ENCODE results near the gene RAB44.
A peak's percentile ranks its signal among the peaks of the same experiment; 100 is the strongest.

The RAB44 gene

DNA sequence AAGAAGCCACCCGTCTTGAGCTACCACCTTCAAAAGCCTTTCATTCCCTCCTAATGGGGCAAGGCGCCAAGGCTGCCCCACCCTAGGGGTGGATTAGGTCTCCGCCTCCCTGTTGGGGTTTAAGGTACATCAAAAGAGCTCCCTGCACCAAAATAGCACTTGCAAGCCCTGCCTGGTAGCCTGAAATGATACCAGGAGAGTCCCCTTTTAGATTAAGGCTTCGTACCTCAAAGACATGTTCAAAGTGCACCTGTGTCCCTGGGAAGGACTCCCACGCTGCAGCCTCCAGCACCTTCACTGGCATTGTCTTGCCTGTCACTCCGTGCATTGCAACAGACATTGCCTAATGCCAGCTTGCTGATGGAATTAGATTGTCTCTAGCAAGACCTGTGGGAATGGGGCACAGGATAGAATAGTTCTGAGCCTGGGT, 34.8 kb upstream of the RAB44 start:
- Mint-ChIP-seq H3K4me1 (no peaks in the 10 kb centered on the region), H3K4me3 (no peak overlapping the region), H3K36me3 (no peaks in the 10 kb centered on the region), H3K27ac (no peak overlapping the region), H3K9me3 (no peaks in the 10 kb centered on the region)
- DNase-seq (ENCODE audit: low spot score in 2 of 2) (no peak), ATAC-seq (no peak)

DNA sequence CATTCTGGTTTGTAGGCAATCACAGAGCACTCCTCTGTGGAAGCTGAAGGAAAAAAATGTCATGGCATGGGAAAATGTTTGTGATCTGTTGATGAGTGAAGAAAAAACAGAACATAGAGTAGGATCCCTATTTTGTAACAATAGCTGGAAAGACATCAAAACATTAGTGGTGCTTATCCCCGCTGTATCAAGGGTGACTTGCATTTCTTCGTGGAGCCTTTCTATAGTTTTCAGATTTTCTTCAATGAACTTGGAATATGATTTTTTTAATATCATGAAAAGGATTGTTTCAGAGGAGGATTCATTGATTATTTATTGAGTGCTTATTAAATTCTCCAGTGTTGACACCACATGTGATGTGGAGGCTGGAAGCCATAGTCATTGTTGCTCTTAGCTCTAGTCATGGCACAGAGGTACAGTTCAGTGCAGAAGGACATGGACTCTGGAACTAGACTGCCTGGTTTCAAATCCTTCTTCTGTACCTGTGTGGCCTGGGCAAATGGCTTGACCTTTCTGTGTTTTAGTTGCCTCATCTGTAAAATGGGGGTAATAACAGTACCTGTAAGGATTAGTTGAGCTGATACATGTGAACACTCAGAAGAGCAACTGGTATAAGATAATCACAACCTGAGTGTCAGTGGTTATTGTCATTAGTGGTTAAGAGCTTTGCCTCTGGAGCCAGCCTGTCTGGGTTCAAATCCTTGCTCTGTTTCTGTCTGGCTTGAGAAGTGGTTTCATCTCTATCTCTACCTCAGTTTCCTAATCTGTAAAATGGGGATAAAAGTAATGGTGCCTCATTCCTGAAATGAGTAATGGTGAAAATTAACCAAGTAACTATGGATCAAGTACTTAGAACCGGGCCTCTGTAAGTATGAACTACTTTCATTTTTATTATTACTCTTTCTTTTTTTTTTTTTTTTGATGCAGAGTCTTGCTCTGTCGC, 33.9 kb upstream of the RAB44 start:
- H3K36me3 Mint-ChIP-seq: no peaks in the 10 kb centered on the region
- H3K27ac Mint-ChIP-seq: no peak overlapping the region
- H3K4me1 Mint-ChIP-seq: no peaks in the 10 kb centered on the region
- peak; percentile 46 for ATAC-seq
- H3K4me3 Mint-ChIP-seq: no peak overlapping the region
- no peak for DNase-seq (ENCODE audit: low spot score in 2 of 2)
- no peaks in the 10 kb centered on the region for H3K9me3 Mint-ChIP-seq

DNA sequence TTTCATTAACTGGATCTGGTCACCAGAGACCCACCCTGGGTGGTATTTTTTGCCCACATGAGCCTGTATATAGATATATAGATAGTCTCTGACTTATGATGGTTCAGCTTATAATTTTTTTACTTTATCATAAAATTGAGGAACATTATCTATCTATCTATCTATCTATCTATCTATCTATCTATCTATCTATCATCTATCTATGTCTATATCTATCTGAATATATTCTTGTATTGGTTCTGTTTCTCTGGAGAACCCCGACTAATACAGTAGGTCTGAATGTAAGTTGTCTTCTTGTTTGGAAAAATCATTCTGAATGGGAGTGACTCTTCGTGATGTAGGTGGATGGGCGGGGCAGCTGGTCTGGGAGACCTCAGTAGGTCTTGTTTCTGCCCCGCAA, 32.4 kb upstream of the RAB44 start:
- Mint-ChIP-seq H3K36me3 (no peaks in the 10 kb centered on the region), H3K27ac (no peak overlapping the region), H3K4me3 (no peak overlapping the region), H3K9me3 (no peaks in the 10 kb centered on the region), H3K4me1 (no peaks in the 10 kb centered on the region)
- no peak for ATAC-seq
- DNase-seq (ENCODE audit: low spot score in 2 of 2): no peak

DNA sequence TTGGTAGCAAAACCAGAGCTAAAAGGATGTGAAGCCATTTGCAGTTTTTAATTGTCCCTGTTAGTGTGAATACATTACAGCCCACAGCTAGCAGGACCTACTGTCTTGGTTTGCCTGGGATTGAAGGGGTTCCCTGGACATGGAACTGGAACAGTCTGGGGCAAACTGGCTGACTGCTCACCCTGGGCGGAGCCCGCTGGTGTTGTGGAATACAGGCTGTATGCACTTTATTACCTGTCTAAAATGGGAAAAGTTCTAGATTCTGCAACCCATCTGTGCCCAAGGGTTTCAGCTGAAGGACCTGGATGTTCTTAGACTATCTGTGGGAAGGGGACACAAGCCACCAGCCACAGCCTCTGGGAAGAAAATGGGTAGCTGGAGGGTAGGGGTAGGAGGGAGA, 31.3 kb upstream of the RAB44 start:
- H3K27ac Mint-ChIP-seq: no peak overlapping the region
- H3K9me3 Mint-ChIP-seq: no peaks in the 10 kb centered on the region
- ATAC-seq (no peak), DNase-seq (ENCODE audit: low spot score in 2 of 2) (no peak)
- no peaks in the 10 kb centered on the region for H3K36me3 Mint-ChIP-seq
- no peaks in the 10 kb centered on the region for H3K4me1 Mint-ChIP-seq
- no peak overlapping the region for H3K4me3 Mint-ChIP-seq

DNA sequence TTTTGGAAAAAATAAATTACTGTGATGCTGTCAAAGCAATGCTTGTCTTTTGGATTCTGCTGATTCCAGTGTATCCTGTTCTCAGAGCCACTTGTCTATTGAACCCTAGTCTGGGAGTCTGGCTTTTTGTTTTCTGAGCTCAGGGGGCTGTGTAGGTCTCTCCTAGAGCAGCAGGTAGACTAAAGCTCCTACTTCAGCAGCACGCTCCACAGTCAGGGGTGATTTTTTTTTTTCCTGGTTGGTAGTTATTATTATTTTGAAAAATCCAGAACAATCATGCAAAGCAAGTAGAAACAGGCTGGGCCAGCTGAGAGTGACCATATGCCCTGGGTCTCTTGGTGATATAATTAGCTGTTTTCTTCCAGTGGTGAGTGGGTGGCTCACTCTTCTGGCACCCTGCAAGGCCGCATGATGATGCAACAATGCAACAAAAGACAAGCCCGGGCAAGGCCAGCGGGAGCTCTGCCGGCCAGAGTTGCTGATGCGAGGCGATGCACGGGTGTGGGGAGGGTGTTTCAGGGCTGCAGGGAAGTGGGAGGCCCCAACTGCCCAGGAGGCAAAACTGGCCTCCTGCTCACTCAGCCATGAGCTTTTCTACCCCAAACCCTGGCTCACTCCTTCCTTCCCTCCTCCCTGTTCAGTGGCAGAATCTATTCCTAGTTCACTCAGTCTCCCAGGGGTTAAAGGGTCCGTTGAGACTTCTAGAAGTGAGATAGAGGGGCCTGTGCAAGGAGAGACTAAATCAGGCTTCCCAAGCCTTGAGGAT, 30.6 kb upstream of the RAB44 start:
- ATAC-seq (no peak), DNase-seq (ENCODE audit: low spot score in 2 of 2) (no peak)
- H3K36me3 Mint-ChIP-seq: no peaks in the 10 kb centered on the region
- H3K4me3 Mint-ChIP-seq: no peak overlapping the region
- no peak overlapping the region for H3K27ac Mint-ChIP-seq
- H3K4me1 Mint-ChIP-seq: no peaks in the 10 kb centered on the region
- H3K9me3 Mint-ChIP-seq: no peaks in the 10 kb centered on the region

DNA sequence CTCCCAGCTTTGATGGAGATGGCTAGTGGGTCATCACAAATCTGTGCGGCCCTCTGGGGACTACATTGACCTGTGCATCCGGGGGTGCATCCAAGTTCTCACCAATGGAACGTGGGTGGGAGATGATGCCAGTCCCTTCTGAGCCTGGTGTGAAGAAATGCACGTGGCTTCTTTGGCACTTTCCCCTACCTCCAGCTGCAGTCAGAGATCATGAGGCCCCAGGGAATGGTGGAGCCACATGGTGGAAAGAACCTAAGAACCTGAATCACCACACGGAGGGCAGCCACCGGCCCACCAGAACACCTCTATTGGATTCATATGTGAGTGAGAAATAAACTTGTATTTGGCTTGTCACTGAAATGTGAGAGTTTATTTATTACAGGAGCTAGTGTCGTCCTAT, 29.0 kb upstream of the RAB44 start:
- DNase-seq (ENCODE audit: low spot score in 2 of 2): no peak
- Mint-ChIP-seq H3K36me3 (no peaks in the 10 kb centered on the region), H3K27ac (no peak overlapping the region), H3K4me3 (no peak overlapping the region), H3K4me1 (no peaks in the 10 kb centered on the region), H3K9me3 (no peaks in the 10 kb centered on the region)
- no peak for ATAC-seq

DNA sequence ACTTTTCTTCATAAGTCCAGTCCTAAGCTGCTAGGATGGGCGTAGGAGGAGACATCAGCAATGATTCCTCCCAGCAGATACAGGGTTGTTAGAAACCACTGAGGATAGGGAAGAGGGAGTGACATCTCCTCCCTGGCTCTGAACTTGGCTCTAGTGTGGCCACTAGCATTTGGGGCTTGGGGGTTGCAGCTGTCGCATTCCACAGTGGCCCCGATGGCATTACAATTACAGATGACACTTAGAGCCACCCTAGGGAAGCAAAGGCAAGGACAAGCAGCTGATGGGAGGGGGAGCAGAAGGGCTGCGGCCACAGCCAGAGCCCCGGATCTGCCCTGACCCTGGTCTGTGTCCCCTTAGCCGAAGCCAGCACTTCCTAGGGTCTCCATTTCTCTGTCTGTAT, 28.6 kb upstream of the RAB44 start:
- no peaks in the 10 kb centered on the region for H3K9me3 Mint-ChIP-seq
- H3K27ac Mint-ChIP-seq: no peak overlapping the region
- no peaks in the 10 kb centered on the region for H3K4me1 Mint-ChIP-seq
- H3K36me3 Mint-ChIP-seq: no peaks in the 10 kb centered on the region
- ATAC-seq: no peak
- no peak for DNase-seq (ENCODE audit: low spot score in 2 of 2)
- H3K4me3 Mint-ChIP-seq: no peak overlapping the region

DNA sequence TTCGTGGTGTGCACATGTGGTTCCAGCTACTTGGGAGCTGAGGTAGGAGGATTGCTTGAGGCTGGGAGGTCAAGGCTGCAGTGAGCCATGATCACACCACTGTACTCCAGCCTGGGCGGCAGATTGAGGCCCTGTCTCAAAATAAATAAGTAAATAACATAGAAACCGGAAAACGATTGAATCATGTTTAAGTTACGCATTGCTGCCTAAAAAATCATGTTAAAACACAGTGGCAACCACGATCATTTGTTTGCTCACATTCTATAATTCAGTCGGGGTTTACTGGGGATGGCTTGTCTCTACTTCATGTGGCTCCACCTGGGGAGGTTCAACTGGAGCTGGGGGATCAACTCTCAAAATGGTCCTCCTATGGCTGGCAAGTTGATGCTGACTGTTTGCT, 27.4 kb upstream of the RAB44 start:
- Mint-ChIP-seq H3K9me3 (no peaks in the 10 kb centered on the region), H3K4me1 (no peaks in the 10 kb centered on the region), H3K27ac (no peak overlapping the region), H3K4me3 (no peak overlapping the region), H3K36me3 (no peaks in the 10 kb centered on the region)
- ATAC-seq: no peak
- no peak for DNase-seq (ENCODE audit: low spot score in 2 of 2)

DNA sequence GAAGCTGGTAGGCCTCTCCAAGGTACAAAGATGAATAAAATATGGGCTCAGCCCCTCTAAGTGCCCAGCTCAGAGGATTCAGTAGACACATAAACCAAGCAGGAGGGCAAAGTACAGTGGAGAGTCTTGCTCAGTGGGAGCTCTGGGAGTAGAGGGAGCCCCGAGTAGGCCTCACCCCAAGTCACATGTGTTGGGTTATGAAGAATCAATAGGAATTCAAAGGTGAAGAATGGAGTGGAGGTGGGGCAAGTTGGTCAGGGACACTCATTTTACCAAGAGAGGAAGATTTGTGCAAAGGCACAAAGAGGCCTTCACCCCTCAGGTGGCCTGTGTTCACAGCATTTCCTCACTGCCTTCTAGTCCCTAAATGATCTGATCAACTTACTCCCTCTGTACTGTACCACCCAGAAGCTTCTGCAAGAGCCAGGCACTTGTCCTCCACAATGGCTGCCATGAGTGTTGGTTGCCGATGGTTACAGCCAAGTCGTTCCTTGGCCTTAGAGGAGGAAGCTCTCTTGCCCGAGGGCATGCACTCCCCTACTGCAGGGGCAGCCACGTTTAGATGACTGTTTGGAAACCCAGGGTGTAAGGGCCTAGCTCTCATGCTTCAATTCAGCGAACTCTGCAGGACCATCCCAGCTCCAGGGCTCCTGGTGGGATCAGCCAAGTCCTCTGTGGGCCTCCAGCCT, 25.8 kb upstream of the RAB44 start:
- DNase-seq (ENCODE audit: low spot score in 2 of 2) (no peak), ATAC-seq (no peak)
- Mint-ChIP-seq H3K4me1 (peaks cover 12% of the 10 kb centered on the region), H3K4me3 (no peak overlapping the region), H3K9me3 (no peaks in the 10 kb centered on the region), H3K27ac (peak overlapping the region; percentile 17), H3K36me3 (no peaks in the 10 kb centered on the region)

DNA sequence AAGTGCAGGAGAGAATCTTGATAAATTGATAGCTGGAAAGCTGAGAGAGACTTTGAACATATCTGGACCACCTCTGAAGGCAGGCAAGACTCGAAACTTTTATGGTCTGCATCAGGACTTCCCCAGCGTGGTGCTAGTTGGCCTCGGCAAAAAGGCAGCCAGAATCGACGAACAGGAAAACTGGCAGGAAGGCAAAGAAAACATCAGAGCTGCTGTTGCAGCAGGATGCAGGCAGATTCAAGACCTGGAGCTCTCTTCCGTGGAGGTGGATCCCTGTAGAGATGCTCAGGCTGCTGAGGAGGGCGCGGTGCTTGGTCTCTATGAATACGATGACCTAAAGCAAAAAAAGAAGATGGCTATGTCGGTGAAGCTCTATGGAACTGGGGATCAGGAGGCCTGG, 23.7 kb upstream of the RAB44 start:
- Mint-ChIP-seq H3K4me1 (peaks cover 32% of the 10 kb centered on the region), H3K27ac (no peak overlapping the region), H3K4me3 (no peak overlapping the region), H3K36me3 (peaks cover 20% of the 10 kb centered on the region), H3K9me3 (no peaks in the 10 kb centered on the region)
- ATAC-seq (no peak), DNase-seq (ENCODE audit: low spot score in 2 of 2) (no peak)

DNA sequence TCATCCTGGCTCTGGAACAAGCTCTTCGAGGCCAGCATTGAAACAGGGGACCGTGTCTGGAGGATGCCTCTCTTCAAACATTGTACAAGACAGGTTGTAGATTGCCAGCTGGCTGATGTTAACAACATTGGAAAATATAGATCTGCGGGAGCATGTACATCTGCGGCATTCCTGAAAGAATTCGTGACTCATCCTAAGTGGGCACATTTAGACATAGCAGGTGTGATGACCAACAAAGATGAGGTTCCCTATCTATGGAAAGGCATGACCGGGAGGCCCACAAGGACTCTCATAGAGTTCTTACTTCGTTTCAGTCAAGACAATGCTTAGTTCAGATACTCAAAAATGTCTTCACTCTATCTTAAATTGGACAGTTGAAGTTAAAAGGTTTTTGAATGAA, 22.7 kb upstream of the RAB44 start:
- peaks cover 28% of the 10 kb centered on the region for H3K36me3 Mint-ChIP-seq
- DNase-seq (ENCODE audit: low spot score in 2 of 2): no peak
- no peak overlapping the region for H3K27ac Mint-ChIP-seq
- peaks cover 33% of the 10 kb centered on the region for H3K4me1 Mint-ChIP-seq
- ATAC-seq: no peak
- H3K9me3 Mint-ChIP-seq: no peaks in the 10 kb centered on the region
- no peak overlapping the region for H3K4me3 Mint-ChIP-seq

DNA sequence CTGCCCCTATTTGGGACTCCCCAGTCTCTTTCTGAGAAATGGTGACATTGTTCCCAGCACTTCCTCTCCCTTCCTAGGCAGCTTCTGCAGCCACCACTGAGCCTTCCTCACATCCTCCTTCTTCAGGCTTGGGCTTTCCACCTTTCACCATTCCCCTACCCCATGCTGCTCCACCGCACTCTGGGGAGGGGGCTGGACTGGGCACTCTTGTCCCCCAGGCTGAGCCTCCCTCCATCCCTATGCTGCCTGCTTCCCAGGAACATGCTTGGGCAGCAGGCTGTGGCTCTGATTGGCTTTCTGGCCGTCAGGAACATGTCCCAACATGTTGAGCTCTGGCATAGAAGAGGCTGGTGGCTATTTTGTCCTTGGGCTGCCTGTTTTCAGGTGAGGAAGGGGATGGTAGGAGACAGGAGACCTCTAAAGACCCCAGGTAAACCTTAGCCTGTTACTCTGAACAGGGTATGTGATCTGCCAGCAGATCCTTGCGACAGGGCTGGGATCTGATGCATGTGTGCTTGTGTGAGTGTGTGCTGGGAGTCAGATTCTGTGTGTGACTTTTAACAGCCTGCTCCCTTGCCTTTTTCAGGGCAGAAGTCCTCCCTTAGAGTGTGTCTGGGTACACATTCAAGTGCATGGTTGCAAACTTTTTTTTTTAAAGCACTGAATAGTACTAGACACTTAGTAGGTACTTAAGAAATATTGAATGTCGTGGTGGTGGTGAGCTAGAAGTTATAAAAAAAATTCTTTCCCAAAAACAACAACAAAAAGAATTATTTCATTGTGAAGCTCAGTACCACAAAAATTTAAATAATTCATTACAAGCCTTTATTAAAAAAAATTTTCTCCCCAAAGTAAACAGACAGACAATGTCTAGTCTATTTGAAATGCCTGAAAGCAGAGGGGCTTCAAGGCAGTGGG, 21.2 kb upstream of the RAB44 start:
- Mint-ChIP-seq H3K4me3 (peak overlapping the region; percentile 97), H3K27ac (peak overlapping the region; percentile 88), H3K9me3 (no peaks in the 10 kb centered on the region), H3K4me1 (peaks cover 48% of the 10 kb centered on the region), H3K36me3 (peaks cover 42% of the 10 kb centered on the region)
- no peak for ATAC-seq
- DNase-seq (ENCODE audit: low spot score in 2 of 2): no peak

DNA sequence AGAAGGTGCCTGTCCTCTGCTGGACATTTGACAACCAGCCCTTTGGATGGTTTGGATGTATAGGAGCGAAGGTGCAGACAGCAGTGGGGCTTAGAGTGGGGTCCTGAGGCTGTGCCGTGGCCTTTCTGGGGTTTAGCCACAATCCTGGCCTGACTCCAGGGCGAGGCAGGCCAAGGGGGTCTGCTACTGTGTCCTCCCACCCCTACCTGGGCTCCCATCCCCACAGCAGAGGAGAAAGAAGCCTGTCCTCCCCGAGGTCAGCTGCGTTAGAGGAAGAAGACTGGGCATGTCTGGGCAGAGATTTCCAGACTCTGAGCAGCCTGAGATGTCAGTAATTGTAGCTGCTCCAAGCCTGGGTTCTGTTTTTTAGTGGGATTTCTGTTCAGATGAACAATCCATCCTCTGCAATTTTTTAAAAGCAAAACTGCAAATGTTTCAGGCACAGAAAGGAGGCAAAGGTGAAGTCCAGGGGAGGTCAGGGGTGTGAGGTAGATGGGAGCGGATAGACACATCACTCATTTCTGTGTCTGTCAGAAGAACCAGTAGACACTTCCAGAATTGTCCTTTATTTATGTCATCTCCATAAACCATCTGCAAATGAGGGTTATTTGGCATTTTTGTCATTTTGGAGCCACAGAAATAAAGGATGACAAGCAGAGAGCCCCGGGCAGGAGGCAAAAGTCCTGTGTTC, 20.4 kb upstream of the RAB44 start:
- Mint-ChIP-seq H3K4me1 (peaks cover 51% of the 10 kb centered on the region), H3K9me3 (no peaks in the 10 kb centered on the region), H3K4me3 (peak overlapping the region; percentile 97), H3K27ac (peak overlapping the region; percentile 88), H3K36me3 (peaks cover 51% of the 10 kb centered on the region)
- DNase-seq (ENCODE audit: low spot score in 2 of 2) (no peak), ATAC-seq (no peak)

DNA sequence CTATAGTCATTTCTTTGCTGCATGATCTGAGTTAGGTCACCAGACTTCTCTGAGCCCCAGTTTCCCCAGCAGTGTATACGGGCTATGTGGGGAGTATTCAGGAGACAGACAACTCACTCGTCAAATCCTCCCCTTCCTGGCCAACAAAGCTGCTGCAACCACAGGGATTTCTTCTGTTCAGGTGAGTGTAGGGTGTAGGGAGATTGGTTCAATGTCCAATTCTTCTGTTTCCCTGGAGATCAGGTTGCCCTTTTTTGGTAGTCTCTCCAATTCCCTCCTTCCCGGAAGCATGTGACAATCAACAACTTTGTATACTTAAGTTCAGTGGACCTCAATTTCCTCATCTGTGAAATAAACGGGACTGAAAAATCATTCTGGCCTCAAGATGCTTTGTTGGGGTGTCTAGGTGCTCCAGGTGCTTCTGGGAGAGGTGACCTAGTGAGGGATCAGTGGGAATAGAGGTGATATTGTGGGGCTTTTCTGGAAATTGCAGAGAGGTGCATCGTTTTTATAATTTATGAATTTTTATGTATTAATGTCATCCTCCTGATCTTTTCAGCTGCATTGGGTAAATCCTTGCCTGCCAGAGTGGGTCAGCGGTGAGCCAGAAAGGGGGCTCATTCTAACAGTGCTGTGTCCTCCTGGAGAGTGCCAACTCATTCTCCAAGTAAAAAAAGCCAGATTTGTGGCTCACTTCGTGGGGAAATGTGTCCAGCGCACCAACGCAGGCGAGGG, 19.7 kb upstream of the RAB44 start:
- Mint-ChIP-seq H3K4me1 (peaks cover 55% of the 10 kb centered on the region), H3K4me3 (peak overlapping the region; percentile 97), H3K27ac (peak overlapping the region; percentile 97), H3K9me3 (no peaks in the 10 kb centered on the region), H3K36me3 (peaks cover 58% of the 10 kb centered on the region)
- no peak for DNase-seq (ENCODE audit: low spot score in 2 of 2)
- peak; percentile 0 for ATAC-seq

Data from stimulated activated effector memory CD8-positive, alpha-beta T cell treated with anti-CD3 and anti-CD28 coated beads, Interleukin-12 subunit alpha, Interleukin-12 subunit beta, amount 100 ng/mL, for 72 hours (primary cell).